Subcutaneous abdominal adipose tissue (tissue), 5 donors: ENCODE data around the gene LTBP1.
"Not testable (repeated sequence)": the region's sequence is repeated elsewhere in the genome, so short reads cannot be mapped to it uniquely, and the experiment has no call there.

ENCODE experiments used
- H3K27ac ChIP-seq: one replicate; pipeline ENCODE4 v1.7.0; 2013; ENCODE audit warnings: low read depth, mild to moderate bottlenecking, inconsistent platforms, low read length, moderate library complexity
- H3K27me3 ChIP-seq, 5 donors: one replicate each; pipeline ENCODE4 v1.7.0; 2013; ENCODE audit warnings: low read length in 5 of 5, inconsistent platforms in 1 of 5; ENCODE audit not compliant: control insufficient read depth in 5 of 5, insufficient read depth in 4 of 5
- H3K36me3 ChIP-seq, 5 donors: one replicate each; pipeline ENCODE4 v1.7.0; 2013; ENCODE audit warnings: low read length in 5 of 5; ENCODE audit not compliant: control insufficient read depth in 5 of 5, insufficient read depth in 5 of 5
- H3K4me1 ChIP-seq, 5 donors: one replicate each; pipeline ENCODE4 v1.7.0; 2013; ENCODE audit warnings: low read length in 5 of 5, mild to moderate bottlenecking in 3 of 5, moderate library complexity in 1 of 5; ENCODE audit not compliant: control insufficient read depth in 5 of 5, insufficient read depth in 5 of 5
- H3K4me3 ChIP-seq, 5 donors: one replicate each; pipeline ENCODE4 v1.7.0; 2013; ENCODE audit warnings: low read length in 5 of 5, low read depth in 1 of 5
- H3K9ac ChIP-seq, 5 donors: one replicate each; pipeline ENCODE4 v1.7.0; 2013; ENCODE audit warnings: low read length in 5 of 5, mild to moderate bottlenecking in 4 of 5, moderate library complexity in 3 of 5
- H3K9me3 ChIP-seq, 5 donors: one replicate each; pipeline ENCODE4 v1.7.0; 2013; ENCODE audit warnings: low read length in 5 of 5; ENCODE audit not compliant: control insufficient read depth in 5 of 5
- donor health status: healthy.
- donor health status: healthy.
- donor health status: healthy.
- donor health status: healthy.
- donor health status: healthy.

LTBP1 gene

DNA sequence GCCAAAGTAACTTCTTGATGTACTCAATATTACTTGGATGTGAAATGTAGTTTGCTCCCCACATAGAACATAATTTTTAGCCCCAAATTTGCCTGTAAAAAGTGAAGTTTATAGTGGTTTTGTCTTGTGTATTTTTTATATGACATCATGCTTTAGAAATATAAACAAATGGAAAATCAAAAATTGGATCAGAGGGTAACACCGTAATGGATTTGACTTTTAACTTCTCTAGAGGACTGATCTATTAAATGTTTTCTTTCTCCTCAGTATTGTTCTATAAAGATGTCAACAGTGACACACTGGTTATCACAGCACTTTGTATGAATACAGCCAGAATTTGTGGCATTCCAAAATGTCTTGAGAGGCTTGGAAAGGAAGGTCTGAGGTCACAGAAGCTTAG lies 484.1 kb downstream of the LTBP1 start:
- Histone ChIP-seq H3K27ac (no peak overlapping the region), H3K4me1 (peaks cover 0 to 9% (median 2%) of the 10 kb centered on the region in 5 donors), H3K36me3 (no peaks in the 10 kb centered on the region), H3K9me3 (no peaks in the 10 kb centered on the region), H3K27me3 (no peaks in the 10 kb centered on the region), H3K9ac (no peak overlapping the region), H3K4me3 (no peak overlapping the region)

DNA sequence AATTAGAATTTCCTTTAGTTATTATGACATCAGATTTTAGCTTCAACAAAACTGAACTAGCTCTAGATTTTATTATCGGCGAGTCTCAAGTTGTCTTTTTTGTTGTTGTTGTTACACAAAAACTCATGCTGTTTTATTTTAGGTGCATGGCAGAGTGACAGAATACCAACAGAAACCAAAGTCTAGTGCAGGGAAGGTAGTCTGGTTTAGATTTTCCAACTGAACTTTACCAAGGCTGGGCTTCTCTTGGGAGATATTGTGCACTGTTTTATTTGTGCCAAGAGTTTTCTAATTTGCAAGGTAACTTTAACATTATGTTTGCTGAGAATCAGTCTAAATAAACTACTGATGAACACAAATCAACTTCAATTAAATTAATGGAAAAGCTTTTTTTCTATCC lies 486.1 kb downstream of the LTBP1 start:
- no peak overlapping the region for H3K4me3 ChIP-seq
- H3K36me3 ChIP-seq = no peaks in the 10 kb centered on the region
- peaks cover 0 to 13% (median 2%) of the 10 kb centered on the region in 5 donors for H3K4me1 ChIP-seq
- H3K27me3 ChIP-seq = no peaks in the 10 kb centered on the region
- no peaks in the 10 kb centered on the region for H3K9me3 ChIP-seq
- no peak overlapping the region for H3K9ac ChIP-seq
- H3K27ac ChIP-seq = no peak overlapping the region

DNA sequence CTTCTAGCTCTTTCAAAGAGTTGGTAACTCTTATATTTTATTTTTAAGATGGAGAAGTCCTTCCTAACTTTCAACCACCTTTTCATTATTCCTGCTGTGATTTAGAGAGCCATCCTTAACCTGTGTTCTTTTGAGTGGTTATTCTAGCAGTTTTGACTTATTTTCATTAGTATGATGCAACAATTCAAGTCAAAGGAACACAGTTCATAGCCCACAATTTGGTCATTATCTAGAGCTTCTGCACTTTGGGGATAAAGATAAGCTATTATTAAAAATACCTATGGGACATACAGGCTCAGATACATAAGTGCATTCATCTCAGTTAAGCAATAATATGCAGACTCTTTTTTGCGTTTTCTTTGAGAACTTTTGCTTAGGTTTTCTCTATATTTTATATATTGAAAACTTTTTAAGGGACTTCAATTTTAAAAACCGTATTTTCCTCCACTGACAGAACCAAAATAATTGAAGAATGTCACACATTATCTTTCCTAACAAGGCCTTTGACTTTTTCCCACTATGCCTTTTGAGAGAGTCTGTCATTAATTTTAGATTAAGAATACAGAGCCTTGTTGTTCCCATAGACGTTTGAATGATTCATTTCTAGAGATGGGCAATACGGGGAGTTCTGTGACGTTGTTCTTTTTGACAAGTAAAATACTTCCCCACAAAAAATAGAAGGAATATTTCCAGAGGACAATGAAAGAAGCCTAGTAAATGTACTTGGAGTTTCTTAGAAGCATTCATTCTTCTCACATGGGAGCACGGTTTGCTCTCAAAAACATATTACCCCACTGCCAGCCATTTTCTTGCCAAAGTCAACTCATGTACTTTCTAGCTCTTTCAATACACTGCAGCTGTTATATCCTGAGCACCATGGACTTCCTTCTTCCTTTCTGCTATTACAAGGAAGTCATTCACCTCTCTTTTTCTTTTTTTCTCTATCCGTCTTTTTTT lies 486.8 kb downstream of the LTBP1 start:
- no peak overlapping the region for H3K9ac ChIP-seq
- peaks cover 0 to 13% (median 2%) of the 10 kb centered on the region in 5 donors for H3K4me1 ChIP-seq
- no peaks in the 10 kb centered on the region for H3K36me3 ChIP-seq
- no peak overlapping the region for H3K4me3 ChIP-seq
- H3K27ac ChIP-seq = no peak overlapping the region
- H3K9me3 ChIP-seq = no peaks in the 10 kb centered on the region
- H3K27me3 ChIP-seq = no peaks in the 10 kb centered on the region

DNA sequence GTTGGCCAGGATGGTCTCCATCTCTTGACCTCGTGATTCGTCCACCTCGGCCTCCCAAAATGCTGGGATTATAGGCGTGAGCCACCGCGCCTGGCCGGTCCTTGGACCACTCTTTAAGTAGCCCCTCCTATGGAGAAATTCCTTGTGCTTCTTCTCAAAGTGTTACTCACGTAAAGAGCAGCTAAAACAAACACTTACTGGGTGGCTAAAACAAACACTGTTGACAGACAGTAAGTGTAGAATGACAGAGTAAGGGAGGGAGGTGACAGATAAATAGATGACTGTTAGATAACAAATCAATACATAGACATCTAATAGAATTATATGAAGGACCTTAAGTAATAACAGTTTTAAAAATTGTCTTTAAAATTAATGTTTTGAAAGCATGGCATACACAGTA lies 488.8 kb downstream of the LTBP1 start:
- peaks cover 0 to 27% (median 2%) of the 10 kb centered on the region in 5 donors for H3K4me1 ChIP-seq
- H3K4me3 ChIP-seq = no peak overlapping the region
- no peak overlapping the region for H3K9ac ChIP-seq
- no peaks in the 10 kb centered on the region for H3K9me3 ChIP-seq
- no peak overlapping the region for H3K27ac ChIP-seq
- H3K36me3 ChIP-seq = no peaks in the 10 kb centered on the region
- no peaks in the 10 kb centered on the region for H3K27me3 ChIP-seq

DNA sequence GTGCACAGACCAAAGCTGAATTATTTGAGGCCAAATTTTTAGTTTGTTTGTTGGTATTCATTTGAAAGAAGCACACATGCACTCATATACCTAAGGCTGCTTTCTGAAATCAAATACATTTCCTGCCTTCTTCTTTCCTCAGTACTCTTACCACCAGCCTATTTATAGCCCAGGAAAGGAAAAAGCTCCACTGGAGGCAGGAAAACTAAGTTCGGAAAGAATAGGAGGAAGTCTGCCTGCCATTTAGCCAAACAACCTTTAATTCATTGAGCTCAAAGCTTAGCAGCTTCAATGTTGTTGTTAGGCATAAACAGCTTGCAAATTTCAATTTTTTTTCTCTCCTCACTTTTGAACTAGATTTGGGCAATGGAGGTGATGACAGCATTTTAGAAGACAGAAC lies 489.3 kb downstream of the LTBP1 start:
- H3K4me1 ChIP-seq = peaks cover 0 to 27% (median 2%) of the 10 kb centered on the region in 5 donors
- H3K36me3 ChIP-seq = no peaks in the 10 kb centered on the region
- H3K9ac ChIP-seq = no peak overlapping the region
- no peak overlapping the region for H3K27ac ChIP-seq
- no peaks in the 10 kb centered on the region for H3K9me3 ChIP-seq
- peak overlapping the region in 4 of 5 donors; percentile 41 to 68 (median 56) for H3K4me3 ChIP-seq
- H3K27me3 ChIP-seq = no peaks in the 10 kb centered on the region

DNA sequence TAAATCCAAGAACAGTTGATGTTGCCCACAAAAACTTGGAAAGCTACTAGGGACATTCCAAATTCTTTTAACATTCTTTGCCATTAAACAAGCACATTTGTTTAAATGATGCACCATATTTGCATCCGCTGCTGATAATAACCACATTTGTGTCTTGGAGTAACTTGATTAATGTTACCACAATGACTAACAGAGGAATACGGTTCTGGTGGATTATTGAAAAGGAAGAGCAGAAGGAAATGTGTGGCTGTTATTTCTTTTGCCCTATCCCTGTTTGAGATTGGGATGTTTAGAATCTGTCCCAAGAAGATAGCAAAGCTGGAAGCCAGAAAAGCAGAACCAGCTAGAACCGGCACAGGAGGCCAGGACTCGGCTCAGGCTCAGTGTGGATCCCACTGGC lies 490.5 kb downstream of the LTBP1 start:
- Histone ChIP-seq H3K4me1 (peaks cover 0 to 26% (median 2%) of the 10 kb centered on the region in 5 donors), H3K4me3 (peak overlapping the region in 3 of 5 donors; percentile 45 to 68 (median 58)), H3K9ac (peak overlapping the region in 1 of 5 donors; percentile 73), H3K9me3 (no peaks in the 10 kb centered on the region), H3K36me3 (no peaks in the 10 kb centered on the region), H3K27ac (peak overlapping the region; percentile 61), H3K27me3 (no peaks in the 10 kb centered on the region)

DNA sequence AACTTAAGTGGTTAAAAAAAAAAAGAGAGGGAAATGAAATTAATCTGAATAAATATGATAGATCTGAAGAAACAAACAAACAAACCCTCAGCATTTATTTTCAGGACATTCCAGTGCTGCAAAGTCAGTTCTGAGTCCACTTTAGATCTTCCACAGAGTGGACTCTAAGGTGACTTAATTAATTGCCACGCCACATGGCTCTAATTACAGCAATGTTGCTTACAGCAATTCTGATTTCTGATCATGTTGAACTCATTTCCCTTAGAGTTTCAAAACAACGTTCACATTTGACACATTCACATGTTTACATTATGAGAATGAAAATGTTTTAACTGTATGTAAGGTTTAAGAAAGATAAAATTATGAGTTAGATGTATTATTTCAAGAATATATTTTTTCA lies 491.1 kb downstream of the LTBP1 start:
- Histone ChIP-seq H3K27ac (peak overlapping the region; percentile 61), H3K4me1 (peaks cover 0 to 22% (median 2%) of the 10 kb centered on the region in 5 donors), H3K9ac (peak overlapping the region in 1 of 5 donors; percentile 73), H3K4me3 (peak overlapping the region in 3 of 5 donors; percentile 45 to 68 (median 58)), H3K36me3 (no peaks in the 10 kb centered on the region), H3K27me3 (no peaks in the 10 kb centered on the region), H3K9me3 (no peaks in the 10 kb centered on the region)

DNA sequence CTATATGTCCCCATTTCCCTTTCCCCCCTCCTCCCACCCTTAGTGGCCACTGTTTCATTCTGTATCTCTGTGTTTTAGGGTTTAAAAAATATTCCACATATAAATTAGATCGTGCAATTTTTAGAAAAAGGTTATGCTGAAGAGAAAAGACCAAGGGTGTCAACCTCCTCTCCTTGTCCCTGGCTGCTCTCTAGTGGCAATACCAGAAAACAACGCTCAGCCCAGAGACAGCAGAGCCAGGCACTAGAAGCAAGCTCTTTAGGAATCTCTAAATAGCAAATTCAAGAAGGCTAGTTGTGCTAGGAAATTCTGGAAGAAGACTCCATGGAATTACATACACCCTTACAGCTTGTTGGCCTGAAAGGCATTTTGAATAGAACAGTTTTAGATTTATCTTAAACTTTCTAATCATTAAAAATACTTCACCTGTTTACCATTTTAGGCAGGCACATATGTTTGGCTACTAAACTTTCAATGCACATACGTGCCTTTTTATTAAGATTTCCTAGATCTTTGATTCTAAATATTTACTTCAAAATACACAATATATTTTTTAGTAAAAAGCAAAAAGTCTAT lies 494.6 kb downstream of the LTBP1 start:
- no peak overlapping the region for H3K9ac ChIP-seq
- H3K36me3 ChIP-seq = no peaks in the 10 kb centered on the region
- no peaks in the 10 kb centered on the region for H3K9me3 ChIP-seq
- H3K4me1 ChIP-seq = peaks cover 0 to 30% (median 12%) of the 10 kb centered on the region in 5 donors
- no peak overlapping the region for H3K27ac ChIP-seq
- H3K4me3 ChIP-seq = no peak overlapping the region
- H3K27me3 ChIP-seq = no peaks in the 10 kb centered on the region

DNA sequence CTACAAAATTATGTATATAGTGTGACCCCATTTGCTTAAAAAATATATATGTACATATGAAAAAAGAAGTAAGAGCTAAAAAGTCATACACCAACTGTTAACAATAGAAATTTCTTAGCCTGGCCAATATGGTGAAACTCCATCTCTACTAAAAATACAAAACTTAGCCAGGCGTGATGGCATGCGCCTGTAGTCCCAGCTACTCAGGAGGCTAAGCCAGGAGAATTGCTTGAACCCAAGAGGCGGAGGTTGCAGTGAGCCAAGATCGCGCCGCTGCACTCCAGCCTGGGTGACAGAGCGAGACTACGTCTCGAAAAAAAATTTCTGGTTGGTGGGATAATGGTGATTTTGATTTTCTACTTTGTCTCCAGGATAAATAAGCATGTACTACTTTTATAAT lies 495.3 kb downstream of the LTBP1 start:
- not testable (repeated sequence) for H3K36me3 ChIP-seq, H3K4me3 ChIP-seq, H3K9ac ChIP-seq, H3K27me3 ChIP-seq, H3K9me3 ChIP-seq
- H3K4me1 ChIP-seq = peaks cover 0 to 30% (median 12%) of the 10 kb centered on the region in 5 donors
- H3K27ac ChIP-seq = peak overlapping the region; percentile 43

DNA sequence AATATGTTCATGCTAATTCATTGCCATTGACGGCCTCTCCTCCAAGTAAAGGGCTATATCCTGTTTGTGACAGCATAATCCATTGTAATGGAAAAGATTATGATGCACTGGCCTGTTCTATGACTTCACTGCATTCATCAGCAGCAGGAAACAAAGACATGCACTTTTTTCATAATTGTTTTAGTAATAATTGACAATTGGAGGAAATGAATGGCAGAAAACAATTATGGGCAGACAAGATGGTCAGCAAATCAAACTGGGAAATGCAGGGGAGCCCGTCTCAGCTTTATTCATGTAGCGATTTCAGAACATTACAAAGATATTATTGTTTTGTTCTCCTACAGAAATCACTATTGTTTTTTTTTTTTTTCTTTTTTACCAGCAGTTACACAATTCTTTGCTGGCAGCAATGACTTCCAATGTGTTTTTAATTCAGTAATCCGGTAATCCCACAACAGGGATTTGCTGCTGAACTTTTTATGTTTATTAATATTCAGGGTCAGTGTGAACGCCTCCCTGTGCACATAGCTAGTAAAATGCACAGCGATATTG lies 495.9 kb downstream of the LTBP1 start:
- no peaks in the 10 kb centered on the region for H3K27me3 ChIP-seq
- H3K36me3 ChIP-seq = no peaks in the 10 kb centered on the region
- no peaks in the 10 kb centered on the region for H3K9me3 ChIP-seq
- no peak overlapping the region for H3K4me3 ChIP-seq
- peak overlapping the region; percentile 70 for H3K27ac ChIP-seq
- H3K9ac ChIP-seq = peak overlapping the region in 1 of 5 donors; percentile 35
- H3K4me1 ChIP-seq = peaks cover 0 to 26% (median 12%) of the 10 kb centered on the region in 5 donors
